Esophagus muscularis mucosa (tissue), 4 donors: ENCODE data around the gene MAP3K10. TPM values are rescaled to one million over a fixed set of nuclear protein-coding genes. Genes with fewer than 3 reads are reported as not detected.

Experiments used
- DNase-seq: peaks from one replicate; pipeline ENCODE4 v3.0.0-alpha.2; 2017; ENCODE audit errors: extremely low spot score
- H3K27ac ChIP-seq, 4 donors: fragments of 200-600 bp; sonication (generic); replicated peaks in 1 of 4; 1 replicate in 3 of 4; 2 replicates in 1 of 4; pipeline ENCODE4 v1.5.1; 2016 to 2019; ENCODE audit warnings: mild to moderate bottlenecking in 1 of 4
- H3K27me3 ChIP-seq, 4 donors: fragments of 200-600 bp; sonication (generic); one replicate each; pipeline versions ENCODE4 v1.5.1 to v1.6.0; 2016 to 2019
- H3K36me3 ChIP-seq, 4 donors: fragments of 200-600 bp; sonication (generic); one replicate each; pipeline ENCODE4 v1.5.1; 2016 to 2019
- H3K4me1 ChIP-seq, 4 donors: fragments of 200-600 bp; sonication (generic); one replicate each; pipeline ENCODE4 v1.5.1; 2016 to 2019
- H3K4me3 ChIP-seq, 4 donors: fragments of 200-600 bp; sonication (generic); 1 replicate in 2 of 4; 2 replicates in 2 of 4; pipeline ENCODE4 v1.5.1; 2016 to 2019; ENCODE audit warnings: mild to moderate bottlenecking in 4 of 4, moderate library complexity in 1 of 4
- H3K9me3 ChIP-seq, 4 donors: fragments of 200-600 bp; sonication (generic); 1 replicate in 3 of 4; 2 replicates in 1 of 4; pipeline ENCODE4 v1.5.1; 2016 to 2019
- EP300 ChIP-seq: sonication (generic); formaldehyde crosslinking; IDR thresholded peaks from one replicate; pipeline ENCODE4 v1.6.1; 2017; ENCODE audit warnings: antibody characterized with exemption
- POLR2A ChIP-seq: fragments of 450-650 bp; IDR thresholded peaks from one replicate; pipeline ENCODE4 v1.6.1; 2017; ENCODE audit warnings: antibody characterized with exemption, moderate library complexity, mild to moderate bottlenecking, low read depth
- POLR2AphosphoS5 ChIP-seq, 2 donors: sonication (generic); formaldehyde crosslinking; IDR thresholded peaks; one replicate each; pipeline ENCODE4 v1.6.1; 2017; ENCODE audit warnings: antibody characterized with exemption in 2 of 2
- WGBS: methylation state at CpG from one replicate; pipeline ENCODE4 v1.1.5; 2018; 5-methylcytosine and 5-hydroxymethylcytosine counted together
- intact Hi-C: fragments of 100-400 bp; cut with DNase I; formaldehyde crosslinking; loops from one replicate; pipeline ENCODE4 v1.15.1; 2023
- total RNA-seq, 4 donors: library from RNA; depleted of rRNA; stranded (reverse); fragments of >200 nt; gene quantifications; one replicate each; pipeline versions ENCODE4 v1.1.0 to v1.2.1, GENCODE V29; 2016
- TF ChIP-seq, protein P1 (sequence below), 3 experiments: fragments of 200-600 bp in 2 of 3; fragments of 450-650 bp in 1 of 3; sonication (generic) in 2 of 3; IDR thresholded peaks; one replicate each; pipeline ENCODE4 v1.5.1; 2017 to 2019; ENCODE audit warnings: antibody characterized with exemption in 3 of 3, mild to moderate bottlenecking in 2 of 3, moderate library complexity in 1 of 3

Gene MAP3K10
- total RNA-seq, 4 donors from 2014 or later = 10.1 to 25.9 (median 20.8) TPM

DNA sequence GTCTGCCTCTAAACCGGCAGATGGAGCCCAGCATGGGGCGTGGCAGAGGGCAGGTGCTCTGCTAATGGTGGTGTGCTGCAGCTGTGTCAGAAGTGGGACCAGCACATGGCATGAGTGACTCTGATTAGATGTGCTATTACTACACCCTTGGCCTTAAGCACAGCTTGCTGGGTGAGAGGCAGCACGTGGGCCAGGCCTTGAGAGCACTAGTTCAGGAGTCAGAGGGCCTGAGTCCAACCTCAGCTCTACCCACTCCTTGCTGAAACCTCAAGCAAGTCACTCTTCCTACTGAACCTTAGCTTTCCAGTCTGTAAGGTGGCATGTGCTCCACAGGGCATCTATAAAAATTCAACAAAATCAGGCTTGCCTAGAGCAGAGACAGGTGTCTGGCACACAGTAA lies 71.2 kb downstream of the MAP3K10 start:
- no peak for DNase-seq
- TF ChIP-seq EP300 = no peak
- no peak for TF ChIP-seq POLR2A
- TF ChIP-seq, protein P1, sequence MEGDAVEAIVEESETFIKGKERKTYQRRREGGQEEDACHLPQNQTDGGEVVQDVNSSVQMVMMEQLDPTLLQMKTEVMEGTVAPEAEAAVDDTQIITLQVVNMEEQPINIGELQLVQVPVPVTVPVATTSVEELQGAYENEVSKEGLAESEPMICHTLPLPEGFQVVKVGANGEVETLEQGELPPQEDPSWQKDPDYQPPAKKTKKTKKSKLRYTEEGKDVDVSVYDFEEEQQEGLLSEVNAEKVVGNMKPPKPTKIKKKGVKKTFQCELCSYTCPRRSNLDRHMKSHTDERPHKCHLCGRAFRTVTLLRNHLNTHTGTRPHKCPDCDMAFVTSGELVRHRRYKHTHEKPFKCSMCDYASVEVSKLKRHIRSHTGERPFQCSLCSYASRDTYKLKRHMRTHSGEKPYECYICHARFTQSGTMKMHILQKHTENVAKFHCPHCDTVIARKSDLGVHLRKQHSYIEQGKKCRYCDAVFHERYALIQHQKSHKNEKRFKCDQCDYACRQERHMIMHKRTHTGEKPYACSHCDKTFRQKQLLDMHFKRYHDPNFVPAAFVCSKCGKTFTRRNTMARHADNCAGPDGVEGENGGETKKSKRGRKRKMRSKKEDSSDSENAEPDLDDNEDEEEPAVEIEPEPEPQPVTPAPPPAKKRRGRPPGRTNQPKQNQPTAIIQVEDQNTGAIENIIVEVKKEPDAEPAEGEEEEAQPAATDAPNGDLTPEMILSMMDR (IDR thresholded peaks at IDR 0.05) = no peak
- TF ChIP-seq POLR2AphosphoS5 (IDR thresholded peaks at IDR 0.05) = no peak
- H3K27me3 ChIP-seq = no peaks in the 10 kb centered on the region
- H3K4me3 ChIP-seq = no peak overlapping the region
- H3K9me3 ChIP-seq = no peaks in the 10 kb centered on the region
- H3K4me1 ChIP-seq = peaks cover 17 to 27% (median 23%) of the 10 kb centered on the region in 4 donors
- intact Hi-C loops = no loop called here
- WGBS = 97% methylated on average over 3 of the region's 3 CpGs
- H3K36me3 ChIP-seq = peaks cover 20 to 37% (median 28%) of the 10 kb centered on the region in 4 donors
- no peak overlapping the region for H3K27ac ChIP-seq

DNA sequence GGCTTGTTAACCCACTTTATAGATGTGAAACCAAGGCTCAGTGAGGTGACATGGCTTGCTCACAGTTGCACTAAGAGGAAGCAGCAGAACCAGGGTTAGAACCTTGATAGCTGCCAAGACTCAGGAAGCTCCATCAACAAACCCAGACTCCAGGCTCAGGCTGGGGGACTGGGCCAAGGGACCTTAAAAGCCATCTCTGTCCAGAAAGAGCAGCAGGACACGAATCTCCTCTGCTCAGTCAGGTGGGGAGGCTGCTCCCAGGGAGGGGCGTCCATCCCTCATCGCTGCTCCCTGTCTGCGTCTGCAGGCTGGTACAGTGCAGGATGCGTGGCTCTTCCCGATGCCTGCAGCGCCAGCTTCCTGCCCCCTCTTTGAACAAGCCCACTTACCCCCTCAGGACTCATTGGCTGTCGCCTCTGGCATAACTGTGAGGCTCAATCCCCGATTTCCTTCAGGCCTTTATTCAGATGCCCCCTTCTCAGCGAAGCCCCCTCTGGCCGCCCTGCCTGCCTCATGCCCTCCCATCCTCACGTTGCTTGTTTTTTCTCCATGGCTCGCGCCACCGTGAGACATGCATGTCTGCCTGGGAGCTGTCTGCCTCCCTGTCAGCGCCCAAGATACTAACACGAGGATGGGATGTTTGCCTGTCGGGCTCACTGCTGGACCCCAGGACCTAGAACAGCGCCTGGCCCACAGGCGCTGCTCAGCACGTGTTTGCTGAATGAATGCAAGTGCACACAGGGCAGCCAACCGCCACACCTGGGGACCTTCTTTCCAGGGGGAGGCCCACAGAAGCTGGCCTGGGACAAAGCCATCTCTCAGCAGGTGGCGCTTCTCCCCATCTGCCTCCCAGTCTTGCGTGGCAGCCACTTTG lies 72.5 kb downstream of the MAP3K10 start:
- intact Hi-C loops = no loop called here
- no peaks in the 10 kb centered on the region for H3K9me3 ChIP-seq
- WGBS = 89% methylated on average over 23 of the region's 24 CpGs
- H3K27me3 ChIP-seq = no peaks in the 10 kb centered on the region
- peaks cover 29 to 36% (median 32%) of the 10 kb centered on the region in 4 donors for H3K4me1 ChIP-seq
- no peak overlapping the region for H3K4me3 ChIP-seq
- DNase-seq = no peak
- no peak for TF ChIP-seq EP300
- TF ChIP-seq POLR2AphosphoS5 (IDR thresholded peaks at IDR 0.05) = no peak
- TF ChIP-seq, protein P1 (IDR thresholded peaks at IDR 0.05) = no peak
- no peak for TF ChIP-seq POLR2A
- H3K27ac ChIP-seq = no peak overlapping the region
- peaks cover 20 to 37% (median 28%) of the 10 kb centered on the region in 4 donors for H3K36me3 ChIP-seq

DNA sequence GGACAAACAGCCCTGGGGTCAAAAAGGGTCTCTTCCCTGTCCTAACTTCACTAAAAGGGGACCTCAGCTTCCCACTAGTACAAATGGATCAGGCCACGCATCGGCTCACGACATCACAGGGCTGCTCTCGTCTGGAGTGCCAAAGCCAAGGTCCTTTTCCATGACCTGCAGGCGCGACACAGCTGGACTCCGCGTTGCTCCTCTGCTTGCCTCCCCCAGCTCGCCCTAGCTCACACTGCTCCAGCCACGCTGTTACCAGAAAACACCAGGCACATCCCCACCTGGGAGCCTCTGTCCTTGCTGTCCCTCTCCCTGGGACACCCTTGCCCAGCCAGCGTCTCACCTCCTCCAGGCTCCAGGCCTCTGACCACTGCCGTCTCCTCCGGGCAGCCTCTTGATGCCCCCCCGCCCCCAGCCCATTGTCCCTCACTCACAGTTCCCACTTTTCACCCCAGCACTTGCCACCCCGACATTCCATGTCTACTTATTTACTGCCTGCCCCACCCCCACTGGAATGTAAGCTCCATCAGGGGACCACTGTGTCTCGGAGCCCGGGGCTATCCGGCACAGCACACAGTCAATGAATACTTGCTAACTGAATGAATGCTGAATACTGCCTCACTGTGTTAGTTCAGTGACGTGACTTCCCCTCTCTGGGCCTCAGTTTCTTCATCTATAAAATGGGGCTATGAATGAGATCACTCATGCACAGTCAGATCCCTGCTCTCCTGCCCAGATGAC lies 73.3 kb downstream of the MAP3K10 start:
- peaks cover 20 to 37% (median 28%) of the 10 kb centered on the region in 4 donors for H3K36me3 ChIP-seq
- H3K9me3 ChIP-seq = no peaks in the 10 kb centered on the region
- peaks cover 30 to 41% (median 32%) of the 10 kb centered on the region in 4 donors for H3K4me1 ChIP-seq
- TF ChIP-seq, protein P1 (IDR thresholded peaks at IDR 0.05) = no peak
- no peak for TF ChIP-seq POLR2AphosphoS5 (IDR thresholded peaks at IDR 0.05)
- no peak for DNase-seq
- intact Hi-C loops = no loop called here
- H3K4me3 ChIP-seq = no peak overlapping the region
- WGBS = 82% methylated on average over 19 of the region's 19 CpGs
- no peak overlapping the region for H3K27ac ChIP-seq
- H3K27me3 ChIP-seq = no peaks in the 10 kb centered on the region

Other genes starting within 250 kb of the MAP3K10 start
- gene PSMC4, start 220.3 kb upstream of the MAP3K10 start, total RNA-seq = 10 to 100 TPM; 68.9 to 91.4 (median 89.2) TPM
- 1 to 10 TPM; 3.6 to 8.5 (median 5.5) TPM for gene ZNF546, start 194.4 kb upstream of the MAP3K10 start, total RNA-seq
- 10 to 100 TPM in 3 of 4 donors, 1 to 10 TPM in 1; 8.6 to 23.3 (median 18.0) TPM for gene ZNF780B, start 135.2 kb upstream of the MAP3K10 start, total RNA-seq
- gene ZNF780A, start 100.5 kb upstream of the MAP3K10 start, total RNA-seq = 10 to 100 TPM; 10.6 to 19.1 (median 14.9) TPM
- not detected for gene TTC9B, start 27.0 kb downstream of the MAP3K10 start, total RNA-seq
- under 1 TPM in 1 of 4 donors, not detected in 3; 0.97 TPM for gene CCNP, start 35.3 kb downstream of the MAP3K10 start, total RNA-seq
- gene AKT2, start 93.9 kb downstream of the MAP3K10 start, total RNA-seq = 10 to 100 TPM; 53.3 to 82.1 (median 64.0) TPM
- 10 to 100 TPM; 17.9 to 42.6 (median 26.8) TPM for gene C19orf47, start 157.0 kb downstream of the MAP3K10 start, total RNA-seq
- gene PLD3, start 157.3 kb downstream of the MAP3K10 start, total RNA-seq = 100 to 1,000 TPM; 206 to 280 (median 223) TPM
- under 1 TPM; under 0.01 to 0.63 (median 0.42) TPM for gene HIPK4, start 198.8 kb downstream of the MAP3K10 start, total RNA-seq
- 10 to 100 TPM in 2 of 4 donors, 1 to 10 TPM in 2; 5.8 to 12.4 (median 8.8) TPM for gene PRX, start 222.0 kb downstream of the MAP3K10 start, total RNA-seq
- gene SERTAD1, start 234.6 kb downstream of the MAP3K10 start, total RNA-seq = 10 to 100 TPM; 13.7 to 73.1 (median 22.5) TPM